GM21786 (cell line): ENCODE measurements around the gene OR2AG2.
"Not testable (repeated sequence)": the region's sequence is repeated elsewhere in the genome, so short reads cannot be mapped to it uniquely, and the experiment has no call there.

Experiments
- ATAC-seq: cut with Tn5 transposase; IDR thresholded peaks from one replicate; pipeline ENCODE4 v1.9.1; 2021; ENCODE audit not compliant: unreplicated experiment

The OR2AG2 gene

GRCh38 chr11:6771926-6772893 lies at the start of gene OR2AG2:
Gene OR2AG2 (minus strand): TSS chr11:6771976. CDS start chr11:6768957, 3,019 bp downstream.
- ATAC-seq: peak; percentile 92

GRCh38 chr11:6818967-6819366 lies 47.2 kb upstream of the OR2AG2 start:
- ATAC-seq: no peak

GRCh38 chr11:6817694-6818093 lies 45.9 kb upstream of the OR2AG2 start:
- ATAC-seq: no peak

- ATAC-seq: no peak
Measured at GRCh38 chr11:6813656-6814055, 41.9 kb upstream of the OR2AG2 start.

GRCh38 chr11:6812390-6813005 lies 40.7 kb upstream of the OR2AG2 start:
- ATAC-seq: peak; percentile 92

GRCh38 chr11:6801075-6801474 lies 29.3 kb upstream of the OR2AG2 start:
- not testable (repeated sequence) for ATAC-seq

GRCh38 chr11:6799402-6799801 lies 27.6 kb upstream of the OR2AG2 start, which contains the start of gene OR6A2:
Gene OR6A2 (minus strand): TSS chr11:6799689. CDS start chr11:6795708, 3,981 bp downstream.
- no peak for ATAC-seq

GRCh38 chr11:6794639-6795038 lies 22.9 kb upstream of the OR2AG2 start:
- ATAC-seq: no peak

- ATAC-seq: no peak
Measured at GRCh38 chr11:6790546-6790945, 18.8 kb upstream of the OR2AG2 start.

- ATAC-seq: no peak
Measured at GRCh38 chr11:6782720-6783119, 10.9 kb upstream of the OR2AG2 start, which contains the start of gene OR2AG1. Gene OR2AG1 (plus strand): TSS chr11:6783020. CDS start chr11:6785038, 2,018 bp downstream.

- ATAC-seq: no peak
Measured at GRCh38 chr11:6780829-6781228, 9.1 kb upstream of the OR2AG2 start.

- no peak for ATAC-seq
Measured at GRCh38 chr11:6778518-6778917, 6.7 kb upstream of the OR2AG2 start.

GRCh38 chr11:6757373-6757967 lies 14.3 kb downstream of the OR2AG2 start:
- ATAC-seq: peak; percentile 68

GRCh38 chr11:6755953-6756347 lies 15.8 kb downstream of the OR2AG2 start:
- no peak for ATAC-seq

- ATAC-seq: no peak
Measured at GRCh38 chr11:6755303-6755952, 16.3 kb downstream of the OR2AG2 start.

- no peak for ATAC-seq
Measured at GRCh38 chr11:6747097-6747668, 24.6 kb downstream of the OR2AG2 start.

GRCh38 chr11:6746626-6747025 lies 25.1 kb downstream of the OR2AG2 start:
- ATAC-seq: no peak

GRCh38 chr11:6746086-6746618 lies 25.6 kb downstream of the OR2AG2 start:
- ATAC-seq: peak; percentile 86

- peak; percentile 57 for ATAC-seq
Measured at GRCh38 chr11:6745465-6746015, 26.2 kb downstream of the OR2AG2 start.

- ATAC-seq: no peak
Measured at GRCh38 chr11:6745018-6745417, 26.8 kb downstream of the OR2AG2 start.
